Hepatocyte (in vitro differentiated cells): ENCODE measurements around the gene RIC1. TPM values are rescaled to one million over a fixed set of nuclear protein-coding genes. Genes with fewer than 3 reads are reported as not detected.

ENCODE experiments used
- DNase-seq: peaks from one replicate; pipeline ENCODE4 v3.0.0-alpha.2; 2016; ENCODE audit warnings: low spot score
- H2AFZ ChIP-seq: fragments of 200-600 bp; sonication (generic); 2 replicates; pipeline ENCODE4 v1.6.0; 2016; ENCODE audit warnings: antibody characterized with exemption, mild to moderate bottlenecking
- H3K27ac ChIP-seq: fragments of 200-600 bp; sonication (generic); 2 replicates; pipeline ENCODE4 v1.5.1; 2016; ENCODE audit warnings: mild to moderate bottlenecking
- H3K27me3 ChIP-seq: fragments of 200-600 bp; sonication (generic); 2 replicates; pipeline ENCODE4 v1.6.1; 2016
- H3K36me3 ChIP-seq: fragments of 200-600 bp; sonication (generic); replicated peaks from 2 replicates; pipeline ENCODE4 v1.5.1; 2016; ENCODE audit warnings: low read depth; ENCODE audit not compliant: insufficient read depth
- H3K4me1 ChIP-seq: fragments of 200-600 bp; sonication (generic); 2 replicates; pipeline ENCODE4 v1.5.1; 2016; ENCODE audit warnings: mild to moderate bottlenecking, moderate library complexity; ENCODE audit not compliant: insufficient read depth
- H3K4me2 ChIP-seq: fragments of 200-600 bp; sonication (generic); 2 replicates; pipeline ENCODE4 v1.6.0; 2016
- H3K4me3 ChIP-seq: fragments of 200-600 bp; sonication (generic); 2 replicates; pipeline ENCODE4 v1.5.1; 2016; ENCODE audit warnings: mild to moderate bottlenecking
- H3K79me2 ChIP-seq: fragments of 200-600 bp; sonication (generic); 2 replicates; pipeline ENCODE4 v1.6.0; 2017; ENCODE audit warnings: mild to moderate bottlenecking
- H3K9me2 ChIP-seq: fragments of 200-600 bp; sonication (generic); replicated peaks from 2 replicates; pipeline ENCODE4 v1.6.0; 2017; ENCODE audit warnings: mild to moderate bottlenecking; ENCODE audit not compliant: insufficient read depth
- H3K9me3 ChIP-seq: fragments of 200-600 bp; sonication (generic); 2 replicates; pipeline ENCODE4 v1.5.1; 2016; ENCODE audit warnings: low read depth, mild to moderate bottlenecking
- H4K20me1 ChIP-seq: fragments of 200-600 bp; sonication (generic); 2 replicates; pipeline ENCODE4 v1.6.0; 2016; ENCODE audit warnings: mild to moderate bottlenecking; ENCODE audit not compliant: insufficient read depth, poor library complexity, severe bottlenecking
- CTCF ChIP-seq: fragments of 200-600 bp; sonication (generic); IDR thresholded peaks from 2 replicates; pipeline ENCODE4 v1.5.1; 2016; ENCODE audit warnings: antibody characterized with exemption, mild to moderate bottlenecking; ENCODE audit not compliant: poor library complexity
- EZH2 ChIP-seq: fragments of 200-600 bp; sonication (generic); IDR thresholded peaks from 2 replicates; pipeline ENCODE4 v1.6.1; 2016; ENCODE audit warnings: antibody characterized with exemption, mild to moderate bottlenecking, borderline replicate concordance
- EZH2phosphoT487 ChIP-seq: fragments of 200-600 bp; sonication (generic); IDR thresholded peaks from one replicate; pipeline ENCODE4 v1.6.1; 2018; ENCODE audit warnings: antibody characterized with exemption, mild to moderate bottlenecking, low read depth, moderate library complexity; ENCODE audit not compliant: unreplicated experiment, severe bottlenecking
- WGBS: methylation state at CpG from one replicate; pipeline ENCODE4 v1.1.6; 2016; ENCODE audit warnings: low lambda C conversion rate; ENCODE audit errors: missing lambda C conversion rate; 5-methylcytosine and 5-hydroxymethylcytosine counted together
- polyA plus RNA-seq: library from polyadenylated mRNA; unstranded; fragments of >200 nt; fragmentation: Nextera tagmentation; extraction: Ambion mirVana; gene quantifications from 2 replicates; pipeline ENCODE4 v1.2.1, GENCODE V29; 2016
- total RNA-seq: library from RNA; depleted of rRNA; stranded (reverse); fragments of >200 nt; gene quantifications from 2 replicates; pipeline ENCODE4 v1.2.3, GENCODE V29; 2014

Gene RIC1
- total and polyA plus RNA-seq, 2 experiments from 2014 or later: 11.2 to 34.9 TPM

GRCh38 chr9:5644501-5644900 lies 15.6 kb downstream of the RIC1 start:
- TF ChIP-seq EZH2: no peak
- Histone ChIP-seq H3K4me1 (no peaks in the 10 kb centered on the region), H4K20me1 (peaks cover 37% of the 10 kb centered on the region), H3K9me2 (no peaks in the 10 kb centered on the region), H3K36me3 (no peaks in the 10 kb centered on the region), H3K27me3 (no peaks in the 10 kb centered on the region), H3K9me3 (peaks cover 12% of the 10 kb centered on the region), H2AFZ (no peak overlapping the region), H3K27ac (no peak overlapping the region), H3K4me2 (no peak overlapping the region), H3K79me2 (peaks cover 99% of the 10 kb centered on the region), H3K4me3 (no peak overlapping the region)
- no peak for DNase-seq
- 89% methylated on average over 1 of the region's 1 CpG for whole genome bisulfite sequencing

- Histone ChIP-seq H3K27ac (no peak overlapping the region), H2AFZ (no peak overlapping the region), H3K79me2 (peaks cover 99% of the 10 kb centered on the region), H3K4me3 (no peak overlapping the region), H4K20me1 (peaks cover 47% of the 10 kb centered on the region), H3K9me2 (no peaks in the 10 kb centered on the region), H3K36me3 (no peaks in the 10 kb centered on the region), H3K9me3 (peaks cover 12% of the 10 kb centered on the region), H3K27me3 (no peaks in the 10 kb centered on the region), H3K4me2 (no peak overlapping the region), H3K4me1 (no peaks in the 10 kb centered on the region)
- DNase-seq: no peak
- WGBS: 96% methylated on average over 3 of the region's 3 CpGs
- no peak for TF ChIP-seq EZH2
- no peak for TF ChIP-seq CTCF
- no peak for TF ChIP-seq EZH2phosphoT487
Measured at GRCh38 chr9:5646116-5646515, 17.2 kb downstream of the RIC1 start.

GRCh38 chr9:5650356-5651105 lies 21.6 kb downstream of the RIC1 start:
- H4K20me1 ChIP-seq: peaks cover 29% of the 10 kb centered on the region

More at GRCh38 chr9:5650356-5651105, 21.6 kb downstream of the RIC1 start:
- Histone ChIP-seq H3K9me3 (peaks cover 28% of the 10 kb centered on the region), H3K4me2 (no peak overlapping the region), H3K4me1 (no peaks in the 10 kb centered on the region), H3K27me3 (no peaks in the 10 kb centered on the region), H3K79me2 (peaks cover 99% of the 10 kb centered on the region), H3K4me3 (no peak overlapping the region), H2AFZ (no peak overlapping the region), H3K9me2 (no peaks in the 10 kb centered on the region), H3K36me3 (peaks cover 7% of the 10 kb centered on the region), H3K27ac (no peak overlapping the region)
- TF ChIP-seq EZH2 (no peak), EZH2phosphoT487 (no peak), CTCF (no peak)
- DNase-seq: no peak
- WGBS: 88% methylated on average over 2 of the region's 2 CpGs
